ENCODE data around the gene RBL2.
"Not testable (repeated sequence)": the region's sequence is repeated elsewhere in the genome, so short reads cannot be mapped to it uniquely, and the experiment has no call there.

The RBL2 gene

GRCh38 chr16:53503270-53503923 is 69.1 kb downstream of the RBL2 start:
- in situ Hi-C loops (cut with MboI; ENCODE audit: low sequenced_read_pairs), result no loop called here

DNA sequence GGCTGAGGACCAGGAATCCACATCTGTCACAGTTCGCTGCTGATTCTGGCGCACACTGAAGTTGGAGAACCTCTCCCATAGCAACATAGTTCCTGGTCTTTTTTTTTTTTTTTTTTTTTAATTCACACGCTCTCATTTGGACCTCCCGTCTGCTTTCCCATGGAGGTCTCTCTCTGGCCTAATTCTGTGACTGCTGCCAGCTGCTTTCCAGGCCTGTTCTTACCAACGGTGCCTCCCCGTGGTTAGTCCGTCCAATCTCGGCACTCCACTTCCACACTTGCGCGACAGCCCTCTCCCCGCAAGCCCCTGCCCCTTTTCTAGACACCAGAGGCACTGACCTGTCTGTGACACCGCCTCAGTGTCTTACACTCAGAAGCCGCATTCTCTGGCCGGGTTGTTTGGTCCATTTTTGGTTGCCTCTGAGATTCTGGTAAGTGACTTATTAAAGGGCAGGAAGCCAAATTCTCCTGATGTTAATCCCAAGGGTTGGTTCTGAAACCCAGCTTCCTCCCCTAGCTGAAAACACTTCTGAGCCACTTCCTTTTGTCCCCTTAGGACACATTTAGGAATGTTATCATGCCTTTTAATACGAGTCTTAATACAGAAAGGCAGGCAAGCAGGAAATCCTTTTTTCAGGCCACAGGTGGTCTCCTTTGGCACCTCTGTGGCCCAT is 69.9 kb downstream of the RBL2 start:
- in situ Hi-C loops (cut with MboI; ENCODE audit: low sequenced_read_pairs), result no loop called here

DNA sequence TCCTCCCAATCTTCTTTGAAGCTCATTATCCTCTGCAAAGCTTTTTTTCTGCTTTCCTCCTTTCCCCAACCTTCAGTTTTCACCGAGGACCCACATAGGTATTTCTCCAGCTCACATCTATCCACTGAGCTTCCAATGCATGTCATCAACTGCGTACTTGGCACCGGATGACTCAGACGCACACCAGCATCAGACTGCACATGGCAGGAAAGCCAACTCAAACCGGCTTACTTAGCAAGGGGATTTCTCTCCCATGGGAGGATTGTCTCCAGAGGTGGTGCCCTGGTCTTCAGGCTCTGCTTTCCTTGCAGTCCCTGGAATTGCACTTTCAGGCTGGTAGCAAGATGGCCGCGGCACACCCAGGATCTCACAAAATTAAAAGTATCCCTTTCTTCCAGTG is 70.4 kb downstream of the RBL2 start:
- in situ Hi-C loops (cut with MboI; ENCODE audit: low sequenced_read_pairs), result no loop called here

DNA sequence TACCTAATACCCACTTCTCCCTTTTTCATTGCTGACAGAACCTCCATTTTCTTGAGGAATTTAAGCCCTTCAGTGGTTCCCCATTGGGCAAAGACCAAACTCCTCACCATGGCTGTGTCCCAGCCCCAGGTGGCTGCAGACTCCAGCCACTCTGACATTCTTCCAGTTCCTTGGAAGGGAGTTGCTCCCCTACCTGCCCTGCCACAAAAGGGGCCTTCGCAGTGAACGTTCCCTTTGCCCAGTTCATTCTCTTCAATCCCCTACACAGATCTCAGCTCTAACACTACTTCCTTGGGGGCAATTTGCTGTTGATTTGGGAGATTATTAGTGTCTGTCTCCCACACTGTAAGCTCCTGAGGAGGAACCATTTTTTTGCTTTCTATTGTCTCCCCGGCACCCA is 72.0 kb downstream of the RBL2 start:
- in situ Hi-C loops (cut with MboI; ENCODE audit: low sequenced_read_pairs), result no loop called here

- in situ Hi-C loops (cut with MboI; ENCODE audit: low sequenced_read_pairs), result no loop called here
Observed at GRCh38 chr16:53507464-53508179, 73.4 kb downstream of the RBL2 start.

GRCh38 chr16:53509906-53510703 is 75.8 kb downstream of the RBL2 start:
- in situ Hi-C loops (cut with MboI; ENCODE audit: low sequenced_read_pairs), result no loop called here

DNA sequence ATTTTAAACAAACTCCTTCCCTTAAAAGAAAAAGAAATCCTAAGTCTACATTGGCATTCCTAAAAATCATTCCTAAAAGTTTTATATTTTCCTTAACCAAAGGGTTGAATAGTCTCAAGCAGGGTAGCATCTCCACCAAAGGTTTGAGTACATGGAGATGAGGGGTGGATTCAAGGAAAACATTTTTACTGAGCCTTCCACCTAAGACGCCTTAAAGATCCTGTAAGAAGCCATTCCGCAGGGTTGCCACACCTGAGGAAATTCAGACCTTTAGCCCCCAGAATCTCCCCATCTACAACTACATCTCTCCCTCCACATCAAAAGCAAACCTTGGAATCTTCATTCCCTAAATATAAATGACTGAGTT is 76.4 kb downstream of the RBL2 start:
- in situ Hi-C loops (cut with MboI; ENCODE audit: low sequenced_read_pairs), result no loop called here

DNA sequence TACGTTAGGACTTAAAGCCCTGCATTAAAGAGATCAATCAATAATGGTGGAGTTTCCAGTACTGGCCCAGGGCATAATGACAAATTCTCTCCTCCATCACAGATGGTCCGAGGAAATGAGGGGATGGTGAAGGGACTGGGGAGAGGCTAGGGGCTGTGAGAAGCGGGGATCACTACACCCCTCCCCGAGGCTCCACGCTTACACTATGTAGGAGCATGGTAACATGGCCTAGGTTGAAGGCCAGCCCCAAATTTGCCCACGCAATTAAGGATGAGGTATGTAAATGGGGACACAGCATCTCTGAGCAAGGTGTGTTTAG is 76.8 kb downstream of the RBL2 start:
- in situ Hi-C loops (cut with MboI; ENCODE audit: low sequenced_read_pairs), result no loop called here

- in situ Hi-C loops (cut with MboI; ENCODE audit: low sequenced_read_pairs), result no loop called here
Observed at GRCh38 chr16:53511403-53512280, 77.4 kb downstream of the RBL2 start.

DNA sequence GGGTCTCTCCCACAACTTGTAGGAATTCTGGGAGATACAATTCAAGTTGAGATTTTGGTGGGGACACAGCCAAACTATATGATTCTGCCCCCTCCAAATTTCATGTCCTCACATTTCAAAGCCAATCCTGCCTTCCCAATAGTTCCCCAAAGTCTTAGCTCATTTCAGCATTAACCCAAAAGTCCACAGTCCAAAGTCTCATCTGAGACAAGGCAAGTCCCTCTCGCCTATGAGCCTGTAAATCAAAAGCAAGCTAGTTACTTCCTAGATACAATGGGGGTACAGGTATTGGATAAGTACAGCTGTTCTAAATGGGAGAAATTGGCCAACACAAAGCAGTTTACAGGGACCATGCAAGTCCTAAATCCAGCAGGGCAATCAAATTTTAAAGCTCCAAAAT is 78.5 kb downstream of the RBL2 start:
- in situ Hi-C loops (cut with MboI; ENCODE audit: low sequenced_read_pairs), result not testable (repeated sequence)

DNA sequence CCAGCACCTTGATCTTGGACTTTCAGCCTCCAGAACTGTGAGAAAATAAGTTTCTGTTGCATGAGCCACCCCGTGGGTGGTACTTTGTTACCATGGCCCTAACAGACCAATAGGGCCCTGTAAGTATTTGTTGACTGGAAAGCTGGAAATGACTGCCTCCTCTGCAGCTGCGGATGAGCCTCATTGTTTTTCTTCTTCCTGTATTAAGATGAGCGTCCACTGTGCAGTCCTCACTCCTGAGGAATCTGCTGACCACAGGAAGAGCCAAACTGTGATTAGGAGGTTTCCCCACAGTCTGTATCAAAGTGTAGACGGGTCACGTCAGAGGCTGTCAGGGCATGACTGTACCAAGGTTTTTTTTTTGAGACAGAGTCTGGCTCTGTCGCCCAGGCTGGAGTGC is 81.0 kb downstream of the RBL2 start:
- in situ Hi-C loops (cut with MboI; ENCODE audit: low sequenced_read_pairs), result no loop called here

DNA sequence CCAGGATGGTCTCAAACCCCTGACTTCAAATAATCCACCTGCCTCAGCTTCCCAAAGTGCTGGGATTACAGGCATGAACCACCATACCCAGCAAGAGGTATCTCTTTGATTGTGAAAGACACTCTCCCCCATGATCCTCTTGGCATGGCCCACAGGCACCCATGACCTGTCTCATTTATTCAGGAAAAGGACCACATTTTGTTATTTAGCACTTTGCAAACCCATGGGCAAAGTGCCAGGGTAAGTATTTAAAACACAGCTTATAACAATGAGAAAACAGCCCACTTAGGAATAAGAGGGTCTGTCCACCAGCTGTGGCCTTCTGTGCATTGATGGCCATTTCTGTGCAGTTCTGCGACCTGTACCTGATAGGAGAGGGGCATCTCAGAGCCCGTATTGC is 81.5 kb downstream of the RBL2 start:
- in situ Hi-C loops (cut with MboI; ENCODE audit: low sequenced_read_pairs), result no loop called here

- in situ Hi-C loops (cut with MboI; ENCODE audit: low sequenced_read_pairs), result no loop called here
Observed at GRCh38 chr16:53517851-53518250, 83.6 kb downstream of the RBL2 start.

GRCh38 chr16:53518550-53519416 is 84.5 kb downstream of the RBL2 start:
- in situ Hi-C loops (cut with MboI; ENCODE audit: low sequenced_read_pairs), result no loop called here

- in situ Hi-C loops (cut with MboI; ENCODE audit: low sequenced_read_pairs), result no loop called here
Observed at GRCh38 chr16:53519417-53520091, 85.3 kb downstream of the RBL2 start.

GRCh38 chr16:53523126-53523804 is 89.0 kb downstream of the RBL2 start:
- in situ Hi-C loops (cut with MboI; ENCODE audit: low sequenced_read_pairs), result no loop called here

DNA sequence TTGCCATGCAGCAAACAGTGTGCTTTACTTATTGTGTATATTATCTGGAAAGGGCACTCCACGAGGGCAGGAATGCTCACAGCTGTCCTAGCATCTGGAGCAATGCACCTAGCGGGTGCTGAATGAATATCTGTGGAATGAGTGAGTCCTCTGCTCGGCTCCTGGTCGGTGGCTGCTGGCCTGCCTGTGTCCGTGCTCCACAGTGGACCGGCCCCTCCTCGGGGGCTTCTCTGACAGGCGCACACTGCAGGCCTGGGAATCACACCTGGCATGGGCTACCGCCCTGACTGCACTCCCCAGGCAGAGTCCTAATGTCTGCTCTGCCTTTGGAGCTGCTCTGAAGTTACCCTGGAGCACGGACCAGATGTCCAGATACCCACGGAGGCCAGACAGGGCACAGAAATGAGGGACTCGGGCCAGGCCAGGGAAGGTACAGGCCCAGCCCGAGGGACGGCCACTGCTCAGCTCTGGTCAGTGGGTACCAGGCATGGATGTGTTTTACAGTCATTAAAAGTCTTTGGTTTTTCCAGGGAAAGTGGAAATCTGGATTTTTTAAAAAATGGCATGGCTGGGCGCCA is 89.8 kb downstream of the RBL2 start:
- in situ Hi-C loops (cut with MboI; ENCODE audit: low sequenced_read_pairs), result no loop called here

DNA sequence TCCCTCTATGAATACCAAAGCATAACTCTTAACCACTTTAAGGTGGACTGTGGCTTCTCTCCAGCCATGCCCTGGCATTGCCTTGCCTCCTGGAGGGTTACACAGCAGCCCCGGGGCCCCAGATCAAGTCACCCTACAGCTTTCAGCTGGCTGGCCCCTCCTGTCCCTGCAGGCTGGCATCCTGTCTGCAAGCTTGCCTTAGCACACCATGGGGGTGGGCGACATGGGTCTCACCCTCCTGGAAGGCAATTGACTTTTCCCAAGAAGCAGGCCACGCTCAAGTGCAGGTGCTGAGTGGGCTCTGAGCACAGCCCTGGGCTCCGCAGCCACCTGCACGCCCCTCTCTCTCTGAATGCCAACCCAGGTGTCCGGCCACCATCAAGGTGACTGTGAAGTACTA is 94.5 kb downstream of the RBL2 start:
- in situ Hi-C loops (cut with MboI; ENCODE audit: low sequenced_read_pairs), result no loop called here
